Muscle of back (tissue), 11 donors: ENCODE results near the gene MGAM2. TPM values are rescaled to one million over a fixed set of nuclear protein-coding genes. Genes with fewer than 3 reads are reported as not detected.

Source experiments
- DNase-seq, 3 donors: peaks; one replicate each; pipeline versions ENCODE4 v3.0.0 to v3.0.0-alpha.2; 2013
- polyA plus RNA-seq, 10 donors: library from polyadenylated mRNA; unstranded; fragments of 120-200 nt; gene quantifications; one replicate each; pipeline ENCODE4 v1.2.1, GENCODE V29; 2013; ENCODE audit not compliant: insufficient read length in 10 of 10

The MGAM2 gene
- polyA plus RNA-seq, 10 donors = 0.03 to 0.13 (median 0.08) TPM; not detected in 4

- no peak for DNase-seq
These were observed 9.0 kb downstream of the MGAM2 start for GRCh38 chr7:142120524-142120923.

GRCh38 chr7:142123184-142123583 lies 11.7 kb downstream of the MGAM2 start:
- DNase-seq = no peak

- no peak for DNase-seq
These were observed 13.9 kb downstream of the MGAM2 start for GRCh38 chr7:142125256-142125955.

GRCh38 chr7:142130267-142130666 lies 18.7 kb downstream of the MGAM2 start:
- DNase-seq = peak in 1 of 3 donors; percentile 1

GRCh38 chr7:142131439-142132185 lies 20.1 kb downstream of the MGAM2 start:
- DNase-seq = no peak

GRCh38 chr7:142133731-142134148 lies 22.2 kb downstream of the MGAM2 start:
- no peak for DNase-seq

GRCh38 chr7:142134909-142135308 lies 23.4 kb downstream of the MGAM2 start:
- DNase-seq = no peak

GRCh38 chr7:142138996-142139395 lies 27.5 kb downstream of the MGAM2 start:
- no peak for DNase-seq

GRCh38 chr7:142139597-142140400 lies 28.3 kb downstream of the MGAM2 start:
- no peak for DNase-seq

GRCh38 chr7:142140401-142140959 lies 29.0 kb downstream of the MGAM2 start:
- DNase-seq = no peak

GRCh38 chr7:142142702-142143101 lies 31.2 kb downstream of the MGAM2 start:
- no peak for DNase-seq

GRCh38 chr7:142146124-142146523 lies 34.6 kb downstream of the MGAM2 start:
- DNase-seq = no peak

- no peak for DNase-seq
These were observed 38.8 kb downstream of the MGAM2 start for GRCh38 chr7:142150356-142150755.

GRCh38 chr7:142150869-142151268 lies 39.4 kb downstream of the MGAM2 start:
- no peak for DNase-seq

- DNase-seq = no peak
These were observed 40.6 kb downstream of the MGAM2 start for GRCh38 chr7:142152076-142152475.

GRCh38 chr7:142153400-142153799 lies 41.9 kb downstream of the MGAM2 start:
- no peak for DNase-seq

- no peak for DNase-seq
These were observed 47.4 kb downstream of the MGAM2 start for GRCh38 chr7:142158736-142159496.

GRCh38 chr7:142161921-142162320 lies 50.4 kb downstream of the MGAM2 start:
- DNase-seq = no peak

- no peak for DNase-seq
These were observed 57.2 kb downstream of the MGAM2 start for GRCh38 chr7:142168746-142169145.

- DNase-seq = no peak
These were observed 61.4 kb downstream of the MGAM2 start for GRCh38 chr7:142172932-142173331.

GRCh38 chr7:142174441-142174840 lies 62.9 kb downstream of the MGAM2 start:
- no peak for DNase-seq
